ENCODE measurements around the gene TP53I11. TPM values are rescaled to one million over a fixed set of nuclear protein-coding genes. Genes with fewer than 3 reads are reported as not detected.

TP53I11 gene
- polyA plus RNA-seq, 1 donor (not counting 4 experiments of a cell fraction or from before 2014, with no cell fraction given), result 21.4 TPM

DNA sequence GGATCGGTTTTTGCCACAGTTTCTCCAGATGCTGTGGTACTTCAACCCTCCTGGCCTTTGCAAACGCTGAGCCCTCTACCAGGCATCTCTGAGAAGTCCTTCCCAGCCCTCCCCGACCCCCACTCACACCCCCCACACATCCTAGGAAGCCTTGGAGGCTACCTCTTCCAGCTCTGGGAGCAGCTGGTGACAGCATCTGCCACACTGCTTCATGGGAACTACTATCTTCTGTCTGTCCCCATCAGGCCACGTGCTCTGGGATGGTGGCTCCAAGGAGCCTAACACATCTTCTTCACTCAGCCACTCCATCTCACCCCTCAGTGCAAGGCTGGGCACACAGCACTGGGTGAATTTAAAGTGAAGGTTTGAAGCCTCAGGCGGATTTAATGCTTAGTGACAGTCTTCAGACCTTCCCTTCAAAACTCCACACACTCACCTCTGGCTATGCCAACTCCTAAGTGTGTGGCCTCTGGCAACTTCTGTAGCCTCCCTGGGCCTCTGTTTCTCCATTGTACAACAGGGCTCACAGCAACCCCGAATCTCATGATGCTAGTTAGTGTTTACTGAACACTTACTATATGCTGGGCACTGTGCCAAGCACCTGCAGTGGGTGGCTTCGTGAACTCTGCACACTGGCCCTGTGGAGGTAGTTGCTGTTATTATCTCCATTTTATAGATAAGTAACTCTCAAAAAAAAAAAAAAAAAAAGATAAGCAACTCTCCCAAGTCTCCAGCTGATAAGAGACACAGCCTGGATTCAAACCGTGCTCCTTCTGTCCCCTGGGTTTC, 7.3 kb upstream of the TP53I11 start:
- Histone ChIP-seq H3K4me2 (ENCODE audit: control insufficient read depth, extremely low read depth, insufficient read depth, low read depth, low read length) (no peak overlapping the region), H3K9ac (ENCODE audit: control insufficient read depth, extremely low read depth, insufficient read depth, low read length) (no peak overlapping the region), H2AFZ (ENCODE audit: control insufficient read depth, low read length) (no peak overlapping the region), H3K27me3 (ENCODE audit: control insufficient read depth, extremely low read depth, insufficient read depth, low read length) (peaks cover 7% of the 10 kb centered on the region), H3K4me1 (ENCODE audit: control insufficient read depth, extremely low read depth, insufficient read depth, low read length) (peaks cover 11% of the 10 kb centered on the region), H3K36me3 (ENCODE audit: control insufficient read depth in 2 of 2, extremely low read depth in 1 of 2, insufficient read depth in 2 of 2, low read length in 2 of 2) (no peaks in the 10 kb centered on the region), H3K9me1 (ENCODE audit: control insufficient read depth, extremely low read depth, insufficient read depth, low read length) (no peaks in the 10 kb centered on the region), H3K27ac (ENCODE audit: control insufficient read depth, insufficient read depth, low read length) (no peak overlapping the region), H3K79me2 (ENCODE audit: control insufficient read depth, insufficient read depth, low read length) (no peaks in the 10 kb centered on the region), H3K4me3 (ENCODE audit: control insufficient read depth in 2 of 3, extremely low read depth in 1 of 3, insufficient read depth in 2 of 3, low read depth in 1 of 3, low read length in 3 of 3) (no peak overlapping the region), H3K9me3 (ENCODE audit: control insufficient read depth, low read depth, low read length) (no peaks in the 10 kb centered on the region), H4K20me1 (ENCODE audit: control insufficient read depth, extremely low read depth, insufficient read depth, low read length) (no peaks in the 10 kb centered on the region)
- FAIRE-seq, result no peak
- DNase-seq (ENCODE audit: low read depth, low spot score), result no peak
- dilution Hi-C loops (cut with MboI; ENCODE audit: extremely low pct_ligation_motif_present, low sequenced_read_pairs), result no loop called here
- no peak for TF ChIP-seq EZH2 (IDR thresholded peaks at IDR 0.05; ENCODE audit: low read length)
- TF ChIP-seq, protein P1, sequence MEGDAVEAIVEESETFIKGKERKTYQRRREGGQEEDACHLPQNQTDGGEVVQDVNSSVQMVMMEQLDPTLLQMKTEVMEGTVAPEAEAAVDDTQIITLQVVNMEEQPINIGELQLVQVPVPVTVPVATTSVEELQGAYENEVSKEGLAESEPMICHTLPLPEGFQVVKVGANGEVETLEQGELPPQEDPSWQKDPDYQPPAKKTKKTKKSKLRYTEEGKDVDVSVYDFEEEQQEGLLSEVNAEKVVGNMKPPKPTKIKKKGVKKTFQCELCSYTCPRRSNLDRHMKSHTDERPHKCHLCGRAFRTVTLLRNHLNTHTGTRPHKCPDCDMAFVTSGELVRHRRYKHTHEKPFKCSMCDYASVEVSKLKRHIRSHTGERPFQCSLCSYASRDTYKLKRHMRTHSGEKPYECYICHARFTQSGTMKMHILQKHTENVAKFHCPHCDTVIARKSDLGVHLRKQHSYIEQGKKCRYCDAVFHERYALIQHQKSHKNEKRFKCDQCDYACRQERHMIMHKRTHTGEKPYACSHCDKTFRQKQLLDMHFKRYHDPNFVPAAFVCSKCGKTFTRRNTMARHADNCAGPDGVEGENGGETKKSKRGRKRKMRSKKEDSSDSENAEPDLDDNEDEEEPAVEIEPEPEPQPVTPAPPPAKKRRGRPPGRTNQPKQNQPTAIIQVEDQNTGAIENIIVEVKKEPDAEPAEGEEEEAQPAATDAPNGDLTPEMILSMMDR (optimal IDR thresholded peaks at IDR 0.05 in 1 of 3, IDR thresholded peaks at IDR 0.05 in 1 of 3, conservative IDR thresholded peaks at IDR 0.05 in 1 of 3; ENCODE audit: extremely low read depth in 1 of 3, insufficient read depth in 2 of 3, low read length in 3 of 3), result no peak

DNA sequence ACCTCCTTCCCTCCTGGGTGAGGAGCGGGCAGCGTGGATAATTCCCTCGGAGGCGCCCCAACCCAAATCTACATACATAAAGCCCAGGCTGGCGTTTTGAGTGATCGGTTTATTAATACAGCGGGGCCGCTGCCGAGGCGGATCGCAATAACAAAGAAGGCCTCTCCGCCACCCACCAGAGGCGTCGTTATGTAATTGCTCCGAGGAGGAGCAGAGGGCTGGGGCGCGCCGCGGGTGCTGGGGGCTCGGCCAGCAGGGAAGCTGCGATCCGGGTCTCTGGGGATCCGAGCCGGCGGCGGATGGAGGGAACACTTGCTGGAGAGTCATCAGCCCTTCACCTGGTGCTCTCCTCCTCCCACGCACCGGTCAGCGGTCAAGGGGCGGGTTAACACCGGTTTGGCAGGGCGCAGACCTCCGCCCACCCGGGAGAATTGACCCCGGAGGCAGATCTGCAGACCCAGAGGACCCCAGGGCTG, 6.4 kb upstream of the TP53I11 start:
- Histone ChIP-seq H3K9ac (ENCODE audit: control insufficient read depth, extremely low read depth, insufficient read depth, low read length) (no peak overlapping the region), H3K27ac (ENCODE audit: control insufficient read depth, insufficient read depth, low read length) (no peak overlapping the region), H3K4me2 (ENCODE audit: control insufficient read depth, extremely low read depth, insufficient read depth, low read depth, low read length) (peak overlapping the region; percentile 5)

More for the DNA sequence above, 6.4 kb upstream of the TP53I11 start:
- DNase-seq (ENCODE audit: low read depth, low spot score) (no peak), FAIRE-seq (no peak)
- no peak for TF ChIP-seq EZH2 (IDR thresholded peaks at IDR 0.05; ENCODE audit: low read length)
- TF ChIP-seq, protein P1 (optimal IDR thresholded peaks at IDR 0.05 in 1 of 3, IDR thresholded peaks at IDR 0.05 in 1 of 3, conservative IDR thresholded peaks at IDR 0.05 in 1 of 3; ENCODE audit: extremely low read depth in 1 of 3, insufficient read depth in 2 of 3, low read length in 3 of 3), result no peak
- Histone ChIP-seq H3K9me3 (ENCODE audit: control insufficient read depth, low read depth, low read length) (no peaks in the 10 kb centered on the region), H2AFZ (ENCODE audit: control insufficient read depth, low read length) (no peak overlapping the region), H3K4me1 (ENCODE audit: control insufficient read depth, extremely low read depth, insufficient read depth, low read length) (peaks cover 15% of the 10 kb centered on the region), H3K36me3 (ENCODE audit: control insufficient read depth in 2 of 2, extremely low read depth in 1 of 2, insufficient read depth in 2 of 2, low read length in 2 of 2) (no peaks in the 10 kb centered on the region), H3K4me3 (ENCODE audit: control insufficient read depth in 2 of 3, extremely low read depth in 1 of 3, insufficient read depth in 2 of 3, low read depth in 1 of 3, low read length in 3 of 3) (no peak overlapping the region), H3K27me3 (ENCODE audit: control insufficient read depth, extremely low read depth, insufficient read depth, low read length) (peaks cover 7% of the 10 kb centered on the region), H3K79me2 (ENCODE audit: control insufficient read depth, insufficient read depth, low read length) (no peaks in the 10 kb centered on the region), H3K9me1 (ENCODE audit: control insufficient read depth, extremely low read depth, insufficient read depth, low read length) (no peaks in the 10 kb centered on the region), H4K20me1 (ENCODE audit: control insufficient read depth, extremely low read depth, insufficient read depth, low read length) (no peaks in the 10 kb centered on the region)
- dilution Hi-C loops (cut with MboI; ENCODE audit: extremely low pct_ligation_motif_present, low sequenced_read_pairs), result no loop called here

All from keratinocyte (primary cell).